AG04450 (cell line): ENCODE measurements around the gene UHRF2. TPM values are rescaled to one million over a fixed set of nuclear protein-coding genes. Genes with fewer than 3 reads are reported as not detected.

Experiments
- CTCF ChIA-PET: fragments of 300-600, 350-600 bp; formaldehyde crosslinking; extraction: SDS; loops from one replicate; lab custom pipeline; 2022; ENCODE audit warnings: antibody characterized with exemption, inconsistent platforms; lab: Charles Lee
- POLR2A ChIA-PET: fragments of 350-600 bp; formaldehyde crosslinking; extraction: SDS; loops from one replicate; lab custom pipeline; 2021; ENCODE audit warnings: antibody characterized with exemption, inconsistent platforms; lab: Yijun Ruan, JAX
- DNase-seq: peaks from one replicate; pipeline ENCODE4 v3.0.0-alpha.2; 2011; ENCODE audit warnings: low read depth, low spot score
- H3K27ac ChIP-seq: one replicate; pipeline ENCODE4 v1.5.1; 2012; ENCODE audit warnings: low read depth, low read length, control low read depth
- H3K27me3 ChIP-seq: one replicate; pipeline ENCODE4 v1.6.0; 2012; ENCODE audit warnings: low read length; ENCODE audit not compliant: control insufficient read depth, insufficient read depth
- H3K4me3 ChIP-seq: 2 replicates; pipeline ENCODE4 v1.5.1; 2011; ENCODE audit warnings: mild to moderate bottlenecking, low read depth, low read length, control low read depth
- H3K9me3 ChIP-seq: 2 replicates; pipeline ENCODE4 v1.5.1; 2012; ENCODE audit warnings: low read length; ENCODE audit not compliant: control insufficient read depth, insufficient read depth
- CTCF ChIP-seq: IDR thresholded peaks from 2 replicates; pipeline ENCODE4 v1.5.1; 2011; ENCODE audit warnings: low read depth, low read length, control low read depth, inconsistent platforms
- polyA plus RNA-seq: library from polyadenylated mRNA; depleted of rRNA; stranded (reverse); fragments of >200 nt; gene quantifications from 2 replicates; pipeline ENCODE4 v1.2.3, GENCODE V29; 2011

The UHRF2 gene
- polyA plus RNA-seq, 1 experiment = 56.0 TPM

- no peak for DNase-seq
- CTCF ChIA-PET = interaction anchor here (0.6 kb wide), 1 partner anchor 30 kb away, joined by 3 read pairs; no protein-coding TSS in a partner anchor
- TF ChIP-seq CTCF = no peak
- no peak overlapping the region for H3K27ac ChIP-seq
- H3K27me3 ChIP-seq = no peaks in the 10 kb centered on the region
- peaks cover 6% of the 10 kb centered on the region; the same call in 1 of the 2 replicates for H3K9me3 ChIP-seq
- POLR2A ChIA-PET = interaction anchor here (3.2 kb wide), 1 partner anchor 31 kb away, joined by 18 read pairs; the partner anchor contains the start of gene UHRF2
- H3K4me3 ChIP-seq = no peak overlapping the region
Observed at GRCh38 chr9:6382681-6383080, 30.3 kb upstream of the UHRF2 start.

- ChIA-PET CTCF (interaction anchor here (0.8 to 2.8 kb wide), 2 partner anchors 29 to 585 kb away, joined by 3 to 6 read pairs; no protein-coding TSS in a partner anchor), POLR2A (interaction anchor here (0.6 to 3.2 kb wide), 4 partner anchors 9 to 30 kb away, joined by 3 to 18 read pairs (median 4); partner anchors contain the start of gene UHRF2)
- no peak for TF ChIP-seq CTCF
- peak; percentile 24 for DNase-seq
- Histone ChIP-seq H3K4me3 (no peak overlapping the region), H3K9me3 (peaks cover 6% of the 10 kb centered on the region; the same call in 1 of the 2 replicates), H3K27ac (peak overlapping the region; percentile 96), H3K27me3 (no peaks in the 10 kb centered on the region)
Observed at GRCh38 chr9:6383551-6384225, 29.3 kb upstream of the UHRF2 start.

- Histone ChIP-seq H3K27me3 (no peaks in the 10 kb centered on the region), H3K27ac (peak overlapping the region; percentile 96), H3K9me3 (peaks cover 6% of the 10 kb centered on the region; the same call in 1 of the 2 replicates), H3K4me3 (no peak overlapping the region)
- TF ChIP-seq CTCF = no peak
- CTCF ChIA-PET = interaction anchor here (2.8 kb wide), 1 partner anchor 30 kb away, joined by 6 read pairs; no protein-coding TSS in a partner anchor
- POLR2A ChIA-PET = interaction anchor here (3.2 kb wide), 1 partner anchor 29 kb away, joined by 18 read pairs; the partner anchor contains the start of gene UHRF2
- no peak for DNase-seq
Observed at GRCh38 chr9:6384732-6385131, 28.3 kb upstream of the UHRF2 start.

GRCh38 chr9:6399071-6399470 is 13.9 kb upstream of the UHRF2 start:
- TF ChIP-seq CTCF = no peak
- CTCF ChIA-PET = interaction anchor here (1.0 kb wide), 1 partner anchor 10 kb away, joined by 3 read pairs; no protein-coding TSS in a partner anchor
- POLR2A ChIA-PET = interaction anchor here (0.6 kb wide), 1 partner anchor 17 kb away, joined by 5 read pairs; no protein-coding TSS in a partner anchor
- no peak for DNase-seq
- Histone ChIP-seq H3K27ac (no peak overlapping the region), H3K9me3 (no peaks in the 10 kb centered on the region), H3K27me3 (no peaks in the 10 kb centered on the region), H3K4me3 (no peak overlapping the region)

- Histone ChIP-seq H3K27ac (no peak overlapping the region), H3K4me3 (no peak overlapping the region), H3K9me3 (no peaks in the 10 kb centered on the region), H3K27me3 (no peaks in the 10 kb centered on the region)
- TF ChIP-seq CTCF = no peak
- DNase-seq = no peak
- POLR2A ChIA-PET = no interaction called here
- CTCF ChIA-PET = no interaction called here
Observed at GRCh38 chr9:6405371-6405770, 7.6 kb upstream of the UHRF2 start.
